ENCODE measurements around the gene ANKRD11.
"Not testable (repeated sequence)": the region's sequence is repeated elsewhere in the genome, so short reads cannot be mapped to it uniquely, and the experiment has no call there.

The ANKRD11 gene

GRCh38 chr16:89264800-89265550 is 225.4 kb downstream of the ANKRD11 start:
- no peak for DNase-seq (ENCODE audit: insufficient read length, low spot score)
- TF ChIP-seq CTCF (IDR thresholded peaks at IDR 0.05; ENCODE audit: insufficient read depth, missing control alignments): no peak
- no peak for FAIRE-seq

- no peak for DNase-seq (ENCODE audit: insufficient read length, low spot score)
- FAIRE-seq: no peak
- no peak for TF ChIP-seq CTCF (IDR thresholded peaks at IDR 0.05; ENCODE audit: insufficient read depth, missing control alignments)
Measured at GRCh38 chr16:89261691-89262563, 228.4 kb downstream of the ANKRD11 start.

GRCh38 chr16:89259901-89260300 is 230.5 kb downstream of the ANKRD11 start:
- DNase-seq (ENCODE audit: insufficient read length, low spot score); FAIRE-seq: not testable (repeated sequence)

GRCh38 chr16:89257757-89258465 is 232.4 kb downstream of the ANKRD11 start:
- no peak for FAIRE-seq
- no peak for DNase-seq (ENCODE audit: insufficient read length, low spot score)
- TF ChIP-seq CTCF (IDR thresholded peaks at IDR 0.05; ENCODE audit: insufficient read depth, missing control alignments): no peak

GRCh38 chr16:89257281-89257731 is 233.1 kb downstream of the ANKRD11 start:
- FAIRE-seq (no peak), DNase-seq (ENCODE audit: insufficient read length, low spot score) (no peak)
- TF ChIP-seq CTCF (IDR thresholded peaks at IDR 0.05; ENCODE audit: insufficient read depth, missing control alignments): no peak

GRCh38 chr16:89256651-89257254 is 233.6 kb downstream of the ANKRD11 start:
- DNase-seq (ENCODE audit: insufficient read length, low spot score) (no peak), FAIRE-seq (no peak)
- no peak for TF ChIP-seq CTCF (IDR thresholded peaks at IDR 0.05; ENCODE audit: insufficient read depth, missing control alignments)

All from D721Med (cell line).